H9 (cell line): ENCODE data around the gene TMED5. TPM values are rescaled to one million over a fixed set of nuclear protein-coding genes. Genes with fewer than 3 reads are reported as not detected.

Experiments used
- DNase-seq: peaks from one replicate; pipeline ENCODE4 v3.0.0-alpha.2; 2017
- H2AFZ ChIP-seq: one replicate; pipeline ENCODE4 v1.6.1; 2013; ENCODE audit warnings: mild to moderate bottlenecking, low read length, control low read depth, moderate library complexity
- H2AK5ac ChIP-seq: 2 replicates; pipeline ENCODE4 v1.6.1; 2013; ENCODE audit warnings: low read length, control low read depth, mixed read lengths; ENCODE audit not compliant: insufficient read length
- H2BK120ac ChIP-seq: one replicate; pipeline ENCODE4 v1.6.1; 2013; ENCODE audit warnings: low read depth, mild to moderate bottlenecking, low read length, control low read depth, inconsistent platforms; ENCODE audit not compliant: poor library complexity, severe bottlenecking
- H2BK12ac ChIP-seq: 2 replicates; pipeline ENCODE4 v1.6.1; 2013; ENCODE audit warnings: low read length, control low read depth, mixed read lengths, low read depth; ENCODE audit not compliant: insufficient read length
- H2BK15ac ChIP-seq: 2 replicates; pipeline ENCODE4 v1.6.1; 2013; ENCODE audit warnings: low read depth, low read length, control low read depth
- H2BK20ac ChIP-seq: one replicate; pipeline ENCODE4 v1.6.1; 2013; ENCODE audit warnings: low read depth, mild to moderate bottlenecking, low read length, control low read depth, inconsistent platforms; ENCODE audit not compliant: poor library complexity, severe bottlenecking
- H2BK5ac ChIP-seq: 2 replicates; pipeline ENCODE4 v1.6.1; 2013; ENCODE audit warnings: low read length, control low read depth, mixed read lengths; ENCODE audit not compliant: insufficient read length
- H3K14ac ChIP-seq: 2 replicates; pipeline ENCODE4 v1.6.1; 2013; ENCODE audit warnings: low read length, control low read depth; ENCODE audit not compliant: insufficient read depth
- H3K18ac ChIP-seq: 2 replicates; pipeline ENCODE4 v1.6.1; 2013; ENCODE audit warnings: low read depth, mild to moderate bottlenecking, mixed read lengths, low read length, control low read depth; ENCODE audit not compliant: insufficient read length
- H3K23ac ChIP-seq: 2 replicates; pipeline ENCODE4 v1.6.1; 2013; ENCODE audit warnings: low read length, control low read depth, mixed read lengths, low read depth; ENCODE audit not compliant: insufficient read length
- H3K23me2 ChIP-seq: 2 replicates; pipeline ENCODE4 v1.6.1; 2013; ENCODE audit warnings: low read depth, mild to moderate bottlenecking, mixed read lengths, low read length, control low read depth; ENCODE audit not compliant: insufficient read length, poor library complexity, severe bottlenecking
- H3K27ac ChIP-seq: 2 replicates; pipeline ENCODE4 v1.5.1; 2013; ENCODE audit warnings: low read length, control low read depth, mixed read lengths, low read depth; ENCODE audit not compliant: insufficient read length
- H3K27me3 ChIP-seq: 2 replicates; pipeline ENCODE4 v1.6.1; 2013; ENCODE audit warnings: low read length, control low read depth, inconsistent platforms; ENCODE audit not compliant: insufficient read depth
- H3K4ac ChIP-seq: 2 replicates; pipeline ENCODE4 v1.6.1; 2013; ENCODE audit warnings: low read depth, mild to moderate bottlenecking, control low read depth, inconsistent platforms, low read length, moderate library complexity
- H3K4me1 ChIP-seq: 2 replicates; pipeline ENCODE4 v1.6.1; 2013; ENCODE audit warnings: low read length, control low read depth, inconsistent platforms; ENCODE audit not compliant: insufficient read depth
- H3K4me2 ChIP-seq: 2 replicates; pipeline ENCODE4 v1.6.1; 2013; ENCODE audit warnings: low read length, control low read depth, mixed read lengths; ENCODE audit not compliant: insufficient read length, insufficient read depth
- H3K56ac ChIP-seq: 2 replicates; pipeline ENCODE4 v1.6.1; 2013; ENCODE audit warnings: low read depth, mild to moderate bottlenecking, mixed read lengths, low read length, control low read depth; ENCODE audit not compliant: insufficient read length
- H3K79me1 ChIP-seq: 2 replicates; pipeline ENCODE4 v1.6.1; 2013; ENCODE audit warnings: low read depth, mild to moderate bottlenecking, moderate library complexity, low read length, control low read depth, inconsistent platforms; ENCODE audit not compliant: insufficient read depth, poor library complexity, severe bottlenecking
- H3K79me2 ChIP-seq: 2 replicates; pipeline ENCODE4 v1.6.1; 2013; ENCODE audit warnings: low read length, control low read depth, inconsistent platforms; ENCODE audit not compliant: insufficient read depth
- H3K9ac ChIP-seq: 2 replicates; pipeline ENCODE4 v1.6.1; 2013; ENCODE audit warnings: low read length, control low read depth, mixed read lengths; ENCODE audit not compliant: insufficient read length; ENCODE audit errors: extremely low read depth
- H3K9me3 ChIP-seq: one replicate; pipeline ENCODE4 v1.6.1; 2013; ENCODE audit warnings: low read depth, low read length, inconsistent platforms; ENCODE audit not compliant: control insufficient read depth
- H3T11ph ChIP-seq: one replicate; pipeline ENCODE4 v1.6.1; 2013; ENCODE audit warnings: mild to moderate bottlenecking, low read length, control low read depth, inconsistent platforms
- H4K20me1 ChIP-seq: one replicate; pipeline ENCODE4 v1.6.1; 2013; ENCODE audit not compliant: control insufficient read depth, insufficient read length, insufficient read depth
- H4K5ac ChIP-seq: 2 replicates; pipeline ENCODE4 v1.6.1; 2013; ENCODE audit warnings: low read depth, mild to moderate bottlenecking, mixed read lengths, low read length, control low read depth; ENCODE audit not compliant: insufficient read length
- H4K8ac ChIP-seq: replicated peaks from 2 replicates; pipeline ENCODE4 v1.6.1; 2013; ENCODE audit warnings: low read length, control low read depth, mixed read lengths, low read depth; ENCODE audit not compliant: insufficient read length
- H4K91ac ChIP-seq: 2 replicates; pipeline ENCODE4 v1.6.1; 2013; ENCODE audit warnings: low read depth, mild to moderate bottlenecking, moderate library complexity, mixed read lengths, low read length, control low read depth; ENCODE audit not compliant: insufficient read length
- H3K27ac Mint-ChIP-seq, 3 experiments: 2 replicates in 2 of 3; 3 replicates in 1 of 3; pipeline ENCODE4 v1.8.0; 2020 to 2021; ENCODE audit warnings: mixed read lengths in 3 of 3, mild to moderate bottlenecking in 1 of 3, moderate library complexity in 1 of 3
- H3K27me3 Mint-ChIP-seq: 2 replicates; pipeline ENCODE4 v1.8.0; 2021; ENCODE audit warnings: low read depth, mild to moderate bottlenecking, moderate library complexity, mixed read lengths
- H3K36me3 Mint-ChIP-seq, 3 experiments: 2 replicates in 2 of 3; 3 replicates in 1 of 3; pipeline ENCODE4 v1.8.0; 2020 to 2021; ENCODE audit warnings: low read depth in 3 of 3, mixed read lengths in 3 of 3; ENCODE audit not compliant: insufficient read depth in 1 of 3
- H3K4me1 Mint-ChIP-seq, 2 experiments: 2 replicates each; pipeline ENCODE4 v1.8.0; 2020; ENCODE audit warnings: mixed read lengths in 2 of 2
- H3K4me3 Mint-ChIP-seq, 2 experiments: 2 replicates in 1 of 2; 3 replicates in 1 of 2; pipeline ENCODE4 v1.8.0; 2020 to 2021; ENCODE audit warnings: mild to moderate bottlenecking in 2 of 2, mixed read lengths in 2 of 2, moderate library complexity in 1 of 2
- H3K9me3 Mint-ChIP-seq, 2 experiments: 2 replicates in 1 of 2; 3 replicates in 1 of 2; pipeline ENCODE4 v1.8.0; 2020; ENCODE audit warnings: mild to moderate bottlenecking in 2 of 2, mixed read lengths in 2 of 2, moderate library complexity in 1 of 2
- CTCF ChIP-seq: fragments of 200-600 bp; sonication (generic); conservative IDR thresholded peaks from 3 replicates; pipeline ENCODE4 v1.8.0; 2021; ENCODE audit warnings: antibody characterized with exemption, mild to moderate bottlenecking
- WGBS: extraction: QIAGEN DNeasy Blood & Tissue Kit; methylation state at CpG from one replicate; pipeline ENCODE4 v1.1.7; 2013; ENCODE audit warnings: missing lambda C conversion rate, low lambda C conversion rate, mixed read lengths; ENCODE audit not compliant: insufficient read length; ENCODE audit errors: extremely low coverage; 5-methylcytosine and 5-hydroxymethylcytosine counted together
- total RNA-seq: library from RNA; stranded (reverse); gene quantifications from 2 replicates; pipeline ENCODE4 v1.2.1, GENCODE V29; 2021

The TMED5 gene
- total RNA-seq, 1 experiment from 2014 or later, result 35.0 TPM

GRCh38 chr1:93143136-93143535 lies 37.1 kb downstream of the TMED5 start:
- Histone ChIP-seq H2BK15ac (no peak overlapping the region), H3K18ac (no peak overlapping the region), H3K27me3 (no peaks in the 10 kb centered on the region), H3K27ac (no peak overlapping the region), H3K79me1 (peaks cover 2% of the 10 kb centered on the region), H3K9ac (no peak overlapping the region), H2AK5ac (no peak overlapping the region), H3K79me2 (no peaks in the 10 kb centered on the region), H2BK20ac (no peak overlapping the region), H4K91ac (no peak overlapping the region), H4K20me1 (no peaks in the 10 kb centered on the region), H3T11ph (no peak overlapping the region), H3K23ac (no peak overlapping the region), H3K23me2 (no peaks in the 10 kb centered on the region), H3K4me1 (no peaks in the 10 kb centered on the region), H4K8ac (no peak overlapping the region), H3K4ac (no peak overlapping the region), H2AFZ (no peak overlapping the region), H2BK12ac (no peak overlapping the region), H3K56ac (no peak overlapping the region), H3K4me2 (no peak overlapping the region), H3K14ac (no peak overlapping the region), H4K5ac (no peak overlapping the region), H2BK5ac (no peak overlapping the region), H3K9me3 (no peaks in the 10 kb centered on the region), H2BK120ac (no peak overlapping the region)
- Mint-ChIP-seq H3K27me3 (no peaks in the 10 kb centered on the region; the same call in 1 of the 2 replicates), H3K27ac (no peak overlapping the region; a peak in 1 of 7 replicates), H3K4me1 (no peaks in the 10 kb centered on the region), H3K4me3 (no peak overlapping the region), H3K9me3 (no peaks in the 10 kb centered on the region), H3K36me3 (peaks cover 9 to 34% (median 34%) of the 10 kb centered on the region in 3 experiments)
- DNase-seq, result no peak
- TF ChIP-seq CTCF, result no peak
- WGBS, result no CpG with 5 or more reads among the region's 1 CpG
